ENCODE data around the gene KCNQ4.

The KCNQ4 gene

DNA sequence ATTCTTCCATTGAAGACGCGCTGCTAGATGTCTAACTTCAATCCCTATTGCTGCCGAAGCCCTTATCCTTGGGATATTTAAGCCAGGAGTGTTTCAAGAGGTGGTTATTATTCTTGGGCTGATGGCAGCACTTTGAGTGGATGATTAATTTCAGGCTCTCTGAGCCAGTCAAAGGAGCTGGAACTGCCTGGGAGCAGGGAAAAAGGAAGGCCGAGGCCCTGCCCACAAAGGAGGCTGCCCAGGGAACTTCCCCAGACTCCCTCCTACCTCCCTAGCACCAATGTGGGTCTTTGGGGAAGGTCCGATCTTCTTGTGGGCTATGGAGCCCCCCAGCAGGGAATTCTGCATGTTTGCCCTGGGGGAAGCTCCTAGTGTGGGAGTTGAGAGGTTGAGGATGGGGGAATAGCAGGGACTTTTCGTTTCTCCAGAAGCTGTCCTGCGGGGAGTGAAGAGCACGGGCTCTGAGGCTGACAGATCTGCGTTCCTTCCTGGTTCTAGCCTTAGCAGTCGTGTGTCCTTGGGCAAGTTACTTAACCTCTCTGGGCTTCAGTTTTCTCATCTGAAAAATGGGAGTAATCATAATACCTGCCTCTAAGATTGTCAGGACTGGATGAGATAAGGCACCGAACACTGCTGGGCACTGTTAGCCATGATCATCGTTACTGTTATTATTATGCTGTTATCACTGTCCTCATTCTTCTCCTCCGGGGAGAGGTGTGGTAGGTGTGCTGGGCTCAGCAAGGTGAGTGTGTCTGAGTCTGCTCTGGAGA is 6.3 kb downstream of the KCNQ4 start:
- no peak for DNase-seq (ENCODE audit: low read depth in 2 of 2)
- H3K4me3 ChIP-seq (replicated peaks in 1 of 2; ENCODE audit: low read depth in 2 of 2, low read length in 2 of 2), result no peak overlapping the region
- TF ChIP-seq, protein P1, sequence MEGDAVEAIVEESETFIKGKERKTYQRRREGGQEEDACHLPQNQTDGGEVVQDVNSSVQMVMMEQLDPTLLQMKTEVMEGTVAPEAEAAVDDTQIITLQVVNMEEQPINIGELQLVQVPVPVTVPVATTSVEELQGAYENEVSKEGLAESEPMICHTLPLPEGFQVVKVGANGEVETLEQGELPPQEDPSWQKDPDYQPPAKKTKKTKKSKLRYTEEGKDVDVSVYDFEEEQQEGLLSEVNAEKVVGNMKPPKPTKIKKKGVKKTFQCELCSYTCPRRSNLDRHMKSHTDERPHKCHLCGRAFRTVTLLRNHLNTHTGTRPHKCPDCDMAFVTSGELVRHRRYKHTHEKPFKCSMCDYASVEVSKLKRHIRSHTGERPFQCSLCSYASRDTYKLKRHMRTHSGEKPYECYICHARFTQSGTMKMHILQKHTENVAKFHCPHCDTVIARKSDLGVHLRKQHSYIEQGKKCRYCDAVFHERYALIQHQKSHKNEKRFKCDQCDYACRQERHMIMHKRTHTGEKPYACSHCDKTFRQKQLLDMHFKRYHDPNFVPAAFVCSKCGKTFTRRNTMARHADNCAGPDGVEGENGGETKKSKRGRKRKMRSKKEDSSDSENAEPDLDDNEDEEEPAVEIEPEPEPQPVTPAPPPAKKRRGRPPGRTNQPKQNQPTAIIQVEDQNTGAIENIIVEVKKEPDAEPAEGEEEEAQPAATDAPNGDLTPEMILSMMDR (IDR thresholded peaks at IDR 0.05; ENCODE audit: low read depth, low read length), result no peak

DNA sequence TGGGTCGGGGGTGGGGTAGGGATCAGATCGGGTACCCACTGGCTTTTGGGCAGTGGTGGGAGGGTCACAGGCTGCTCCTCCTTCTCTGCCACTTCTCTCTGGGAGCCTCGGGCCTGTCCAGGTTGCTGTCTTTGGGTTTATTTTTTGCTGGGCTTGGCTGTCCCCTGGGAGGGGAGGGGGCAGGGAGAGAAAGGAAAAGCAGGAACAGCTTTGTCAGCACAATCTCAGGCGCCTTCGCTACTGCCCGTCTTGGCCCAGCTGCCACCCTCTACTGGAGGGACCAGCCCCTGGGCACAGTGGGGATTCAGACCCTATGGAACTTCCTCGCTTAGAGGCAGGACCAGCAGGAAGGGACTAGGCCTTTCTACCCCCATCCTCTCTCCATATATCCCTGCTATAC is 8.4 kb downstream of the KCNQ4 start:
- H3K4me3 ChIP-seq (replicated peaks in 1 of 2; ENCODE audit: low read depth in 2 of 2, low read length in 2 of 2), result no peak overlapping the region
- no peak for DNase-seq (ENCODE audit: low read depth in 2 of 2)
- TF ChIP-seq, protein P1 (IDR thresholded peaks at IDR 0.05; ENCODE audit: low read depth, low read length), result no peak

DNA sequence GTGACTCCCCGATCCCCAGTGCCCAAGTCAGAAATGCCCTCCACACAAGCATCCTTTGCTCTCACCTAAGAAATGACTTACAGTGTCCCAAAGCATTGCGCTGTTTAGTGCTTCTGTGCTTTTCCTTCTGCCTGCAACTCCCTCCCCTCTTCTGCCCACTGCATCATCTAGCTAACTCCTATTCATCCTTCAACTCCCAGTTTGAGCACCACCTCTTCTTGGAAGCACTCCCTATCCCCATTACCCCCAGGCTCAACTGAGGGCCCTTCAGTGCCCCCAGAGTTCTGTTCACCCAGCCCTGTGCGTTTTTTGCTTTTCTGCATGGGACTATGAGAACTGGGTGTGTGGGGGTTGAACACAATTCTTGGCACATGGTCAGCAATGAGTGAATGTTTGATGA is 10.0 kb downstream of the KCNQ4 start:
- no peak overlapping the region for H3K4me3 ChIP-seq (replicated peaks in 1 of 2; ENCODE audit: low read depth in 2 of 2, low read length in 2 of 2)
- no peak for DNase-seq (ENCODE audit: low read depth in 2 of 2)
- TF ChIP-seq, protein P1 (IDR thresholded peaks at IDR 0.05; ENCODE audit: low read depth, low read length), result no peak

DNA sequence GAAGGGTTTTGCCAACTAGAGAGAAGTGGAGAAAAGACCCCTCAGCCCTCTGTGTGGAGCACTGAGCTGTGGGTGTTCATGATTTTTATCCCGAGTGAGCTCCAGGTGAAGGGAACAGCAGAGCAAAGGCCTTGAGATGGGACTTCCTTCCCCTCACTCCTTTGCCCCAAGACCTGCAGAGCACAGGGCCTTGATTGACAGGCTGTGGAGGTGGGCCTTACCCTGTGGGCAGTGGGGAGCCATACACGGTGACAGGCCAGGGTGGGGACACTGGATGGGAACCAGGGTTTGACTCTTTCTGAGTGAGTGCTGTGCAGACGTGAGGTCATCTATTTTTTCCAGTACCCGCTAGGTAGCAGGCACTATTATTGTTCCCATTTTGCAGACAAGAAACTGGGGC is 10.5 kb downstream of the KCNQ4 start:
- no peak for DNase-seq (ENCODE audit: low read depth in 2 of 2)
- no peak overlapping the region for H3K4me3 ChIP-seq (replicated peaks in 1 of 2; ENCODE audit: low read depth in 2 of 2, low read length in 2 of 2)
- TF ChIP-seq, protein P1 (IDR thresholded peaks at IDR 0.05; ENCODE audit: low read depth, low read length), result no peak

DNA sequence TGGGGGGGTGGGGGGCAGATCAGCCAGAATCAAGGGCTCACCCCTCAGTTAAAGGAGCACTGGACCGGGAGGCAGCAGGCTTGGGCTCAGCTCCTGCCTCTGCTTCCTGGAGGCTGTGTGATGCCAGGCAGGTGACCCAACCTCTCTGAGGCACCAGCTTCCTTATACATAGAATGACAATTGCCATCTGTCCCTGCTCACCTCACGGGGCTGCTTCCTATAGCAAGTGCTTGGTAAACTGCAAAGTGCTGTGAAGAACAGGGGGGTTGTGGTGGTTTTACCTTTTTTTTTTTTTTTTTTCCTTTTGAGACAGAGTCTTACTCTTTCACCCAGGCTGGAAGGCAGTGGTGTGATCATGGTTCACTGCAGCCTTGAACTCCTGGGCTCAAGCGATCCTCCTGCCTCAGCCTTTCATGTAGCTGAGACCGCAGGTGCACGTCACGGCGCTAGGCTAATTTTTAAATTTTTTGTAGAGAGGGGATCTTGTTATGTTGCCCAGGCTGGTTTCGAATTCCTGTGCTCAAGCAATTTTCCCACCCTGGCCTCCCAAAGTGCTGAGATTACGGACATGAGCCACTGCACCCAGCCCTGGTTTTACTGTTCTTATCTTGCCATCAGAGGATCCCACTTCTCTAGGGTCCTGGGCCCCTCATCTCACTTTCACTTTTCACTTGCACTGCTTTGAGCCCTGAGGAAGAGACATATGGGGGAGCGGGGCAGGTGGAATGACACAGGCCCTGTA is 11.6 kb downstream of the KCNQ4 start:
- H3K4me3 ChIP-seq (replicated peaks in 1 of 2; ENCODE audit: low read depth in 2 of 2, low read length in 2 of 2), result no peak overlapping the region
- DNase-seq (ENCODE audit: low read depth in 2 of 2), result no peak
- TF ChIP-seq, protein P1 (IDR thresholded peaks at IDR 0.05; ENCODE audit: low read depth, low read length), result no peak

DNA sequence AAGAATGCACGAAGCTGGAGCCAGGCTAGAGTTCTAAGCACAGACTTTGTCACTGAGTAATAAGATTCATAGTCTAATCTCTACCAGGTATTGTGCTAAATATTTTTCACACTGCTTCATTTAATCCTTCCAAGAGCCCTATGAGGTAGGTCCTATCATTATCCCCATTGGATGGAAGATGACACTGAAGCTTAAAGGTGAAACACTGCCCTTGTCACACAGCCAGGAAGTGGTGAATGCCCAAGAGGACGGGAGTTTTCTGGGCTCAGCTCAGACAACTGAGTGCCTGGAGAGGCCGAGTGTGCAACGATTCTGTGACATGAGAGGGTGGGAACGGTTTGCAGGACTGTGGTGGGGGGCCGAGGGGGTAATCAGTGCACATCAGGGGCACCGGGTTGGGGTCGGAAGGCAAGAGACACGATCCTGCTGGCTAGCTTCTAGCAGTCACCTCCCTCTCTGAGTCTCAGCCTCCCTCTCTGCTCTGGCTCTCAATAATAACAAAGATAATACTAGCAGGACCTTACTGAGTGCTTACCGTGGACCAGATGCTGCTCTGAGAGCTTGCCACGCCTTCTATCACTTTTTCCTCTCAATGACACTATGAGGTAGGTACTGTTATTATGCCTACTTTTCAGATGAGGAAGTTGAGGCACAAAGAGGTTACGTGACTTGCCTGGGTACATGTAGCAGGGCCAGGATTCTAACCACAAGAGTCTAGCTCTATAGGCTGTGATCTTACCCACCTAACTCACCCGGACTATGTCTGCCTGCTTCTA is 12.4 kb downstream of the KCNQ4 start:
- no peak overlapping the region for H3K4me3 ChIP-seq (replicated peaks in 1 of 2; ENCODE audit: low read depth in 2 of 2, low read length in 2 of 2)
- no peak for DNase-seq (ENCODE audit: low read depth in 2 of 2)
- TF ChIP-seq, protein P1 (IDR thresholded peaks at IDR 0.05; ENCODE audit: low read depth, low read length), result no peak

Data from cardiac fibroblast (primary cell).